ENCODE measurements around the gene COL16A1.

The COL16A1 gene

GRCh38 chr1:31687601-31688000 is 16.2 kb downstream of the COL16A1 start:
- no peak for DNase-seq (ENCODE audit: low read depth)

GRCh38 chr1:31685795-31686194 is 18.0 kb downstream of the COL16A1 start:
- DNase-seq (ENCODE audit: low read depth): no peak

GRCh38 chr1:31683997-31684396 is 19.8 kb downstream of the COL16A1 start:
- no peak for DNase-seq (ENCODE audit: low read depth)

GRCh38 chr1:31681415-31681814 is 22.4 kb downstream of the COL16A1 start:
- DNase-seq (ENCODE audit: low read depth): no peak

- no peak for DNase-seq (ENCODE audit: low read depth)
Measured at GRCh38 chr1:31679676-31680230, 24.1 kb downstream of the COL16A1 start.

- no peak for DNase-seq (ENCODE audit: low read depth)
Measured at GRCh38 chr1:31679091-31679490, 24.7 kb downstream of the COL16A1 start.

- no peak for DNase-seq (ENCODE audit: low read depth)
Measured at GRCh38 chr1:31678681-31679080, 25.1 kb downstream of the COL16A1 start.

- DNase-seq (ENCODE audit: low read depth): no peak
Measured at GRCh38 chr1:31677949-31678348, 25.9 kb downstream of the COL16A1 start.

GRCh38 chr1:31677401-31677800 is 26.4 kb downstream of the COL16A1 start:
- no peak for DNase-seq (ENCODE audit: low read depth)

- no peak for DNase-seq (ENCODE audit: low read depth)
Measured at GRCh38 chr1:31675756-31676155, 28.1 kb downstream of the COL16A1 start.

GRCh38 chr1:31675161-31675560 is 28.7 kb downstream of the COL16A1 start:
- no peak for DNase-seq (ENCODE audit: low read depth)

GRCh38 chr1:31674626-31675025 is 29.2 kb downstream of the COL16A1 start:
- peak; percentile 82 for DNase-seq (ENCODE audit: low read depth)

GRCh38 chr1:31673433-31673832 is 30.4 kb downstream of the COL16A1 start:
- DNase-seq (ENCODE audit: low read depth): no peak

GRCh38 chr1:31672986-31673385 is 30.8 kb downstream of the COL16A1 start:
- DNase-seq (ENCODE audit: low read depth): no peak

- DNase-seq (ENCODE audit: low read depth): no peak
Measured at GRCh38 chr1:31671561-31672201, 32.1 kb downstream of the COL16A1 start.

GRCh38 chr1:31671147-31671546 is 32.7 kb downstream of the COL16A1 start:
- no peak for DNase-seq (ENCODE audit: low read depth)

GRCh38 chr1:31670593-31670964 is 33.2 kb downstream of the COL16A1 start:
- DNase-seq (ENCODE audit: low read depth): no peak

- no peak for DNase-seq (ENCODE audit: low read depth)
Measured at GRCh38 chr1:31669786-31670592, 33.8 kb downstream of the COL16A1 start.

- DNase-seq (ENCODE audit: low read depth): no peak
Measured at GRCh38 chr1:31669433-31669785, 34.4 kb downstream of the COL16A1 start.

- DNase-seq (ENCODE audit: low read depth): no peak
Measured at GRCh38 chr1:31668303-31668883, 35.4 kb downstream of the COL16A1 start.

GRCh38 chr1:31667065-31667785 is 36.6 kb downstream of the COL16A1 start:
- DNase-seq (ENCODE audit: low read depth): no peak

GRCh38 chr1:31666263-31666963 is 37.4 kb downstream of the COL16A1 start:
- peak; percentile 34 for DNase-seq (ENCODE audit: low read depth)
